Suppressor macrophage treated with lipopolysaccharide for 1 hour (primary cell): ENCODE data around the gene CACNB1.

Experiments
- DNase-seq, 3 donors: peaks; one replicate each; pipeline ENCODE4 v3.0.0-alpha.2; 2020 to 2022

Gene CACNB1

GRCh38 chr17:39200957-39201510 is 3.6 kb upstream of the CACNB1 start:
- peak in 1 of 3 donors; percentile 25 for DNase-seq

DNA sequence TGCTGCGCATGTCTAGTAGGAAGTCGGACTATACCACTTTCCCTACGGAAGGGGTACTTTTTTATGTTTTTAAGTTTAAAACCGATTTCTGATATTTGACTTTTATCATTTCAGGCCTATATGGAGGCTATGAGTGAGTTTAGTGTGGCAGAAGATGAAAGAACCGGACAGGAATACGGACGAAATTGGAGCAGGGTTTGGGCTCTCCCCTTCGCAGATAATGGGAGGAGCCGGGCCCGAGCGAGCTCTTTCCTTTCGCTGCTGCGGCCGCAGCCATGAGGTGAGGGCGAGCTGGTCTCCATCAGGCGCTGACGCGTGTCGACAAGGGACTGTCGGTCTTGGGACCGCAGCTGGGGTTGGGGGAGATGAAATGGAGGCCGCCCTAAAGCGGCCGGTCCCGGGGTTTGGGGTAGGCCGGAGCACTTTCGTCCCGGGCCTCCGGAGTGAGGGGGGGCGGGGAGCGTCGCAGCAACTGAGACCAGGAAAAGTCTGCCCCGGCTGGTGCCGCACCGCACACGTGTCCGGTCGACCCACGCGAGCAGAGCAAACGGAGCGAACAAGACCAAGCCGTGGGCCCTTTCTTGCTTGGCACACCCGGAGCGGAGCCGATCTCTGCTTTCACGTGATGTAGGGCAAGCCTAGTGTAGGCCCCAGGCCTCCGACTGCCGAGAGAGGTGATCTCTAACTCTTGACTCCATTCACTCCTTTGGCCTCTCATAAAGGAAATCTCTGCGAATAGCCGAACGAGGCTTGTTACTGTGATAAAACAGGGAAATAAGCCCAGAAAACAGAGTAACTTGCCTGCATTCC is 2.8 kb upstream of the CACNB1 start, which contains the start of gene RPL19:
Gene RPL19, plus strand, starts transcription at position 214 of the 810 bp plus-strand sequence. Its CDS starts 62 bp downstream, at position 276.
- peak in 2 of 3 donors; percentile 84 to 91 for DNase-seq

DNA sequence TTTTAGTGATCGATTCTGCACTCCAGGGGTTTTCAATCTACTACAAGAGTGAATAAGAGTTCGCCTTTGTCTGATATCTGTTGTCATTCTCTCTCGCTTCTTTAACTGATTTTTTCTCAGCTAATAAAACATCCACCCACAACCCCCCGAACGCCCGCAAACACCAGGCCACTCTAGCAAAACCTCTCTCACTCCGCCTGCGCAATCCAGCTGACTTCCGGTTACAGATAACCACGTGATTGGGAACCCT is 2.3 kb upstream of the CACNB1 start:
- DNase-seq: peak; percentile 94 to 97 (median 97)

DNA sequence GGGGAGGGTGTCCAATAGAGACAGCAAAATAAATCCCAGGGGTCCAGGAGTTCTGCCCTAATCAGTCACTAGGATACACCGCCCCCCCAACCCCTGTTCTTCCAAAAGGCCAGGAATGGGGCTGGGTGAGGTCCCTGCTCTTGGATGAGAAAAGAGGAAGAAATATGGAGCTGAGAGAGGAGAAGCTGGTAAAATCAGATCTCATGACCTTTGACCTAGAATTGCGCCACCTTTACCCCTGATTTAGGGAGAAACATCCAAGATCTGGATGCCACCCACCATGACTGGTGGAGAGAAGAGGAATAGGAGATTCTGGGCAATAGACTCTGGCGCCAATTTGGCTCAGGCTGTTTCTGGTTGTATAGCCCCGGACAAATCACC is 707 bp upstream of the CACNB1 start:
- DNase-seq: peak; percentile 46 to 51 (median 48)

- DNase-seq: peak in 1 of 3 donors; percentile 15
Observed at GRCh38 chr17:39196808-39197291, 619 bp downstream of the CACNB1 start.

DNA sequence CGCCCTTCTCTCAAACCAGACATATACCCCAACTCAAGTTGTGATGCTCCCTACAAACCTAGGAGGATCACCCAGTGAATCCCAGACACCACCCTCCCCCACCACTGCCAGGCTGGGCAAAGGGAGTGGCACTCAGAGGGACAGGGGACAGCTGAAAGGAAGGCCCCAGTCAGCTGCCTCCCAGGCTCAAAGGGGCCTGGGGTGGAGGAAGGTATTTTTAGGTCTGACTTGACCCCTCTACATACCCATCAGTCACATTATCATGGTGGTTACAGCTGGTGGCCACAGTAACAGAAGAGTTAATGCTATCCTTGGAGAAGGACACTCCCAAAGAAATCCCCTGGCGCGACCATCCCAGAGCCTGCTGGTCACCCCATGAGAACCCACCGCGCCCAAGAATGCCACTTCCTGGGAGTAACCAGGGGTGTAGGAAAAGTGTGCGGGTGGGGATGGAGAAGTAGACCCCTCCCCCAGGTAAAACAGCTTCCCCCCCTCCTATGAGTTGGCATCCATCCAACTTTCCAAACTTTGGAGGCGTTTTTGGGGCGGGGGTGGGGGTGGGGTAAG is 1.1 kb downstream of the CACNB1 start:
- no peak for DNase-seq

DNA sequence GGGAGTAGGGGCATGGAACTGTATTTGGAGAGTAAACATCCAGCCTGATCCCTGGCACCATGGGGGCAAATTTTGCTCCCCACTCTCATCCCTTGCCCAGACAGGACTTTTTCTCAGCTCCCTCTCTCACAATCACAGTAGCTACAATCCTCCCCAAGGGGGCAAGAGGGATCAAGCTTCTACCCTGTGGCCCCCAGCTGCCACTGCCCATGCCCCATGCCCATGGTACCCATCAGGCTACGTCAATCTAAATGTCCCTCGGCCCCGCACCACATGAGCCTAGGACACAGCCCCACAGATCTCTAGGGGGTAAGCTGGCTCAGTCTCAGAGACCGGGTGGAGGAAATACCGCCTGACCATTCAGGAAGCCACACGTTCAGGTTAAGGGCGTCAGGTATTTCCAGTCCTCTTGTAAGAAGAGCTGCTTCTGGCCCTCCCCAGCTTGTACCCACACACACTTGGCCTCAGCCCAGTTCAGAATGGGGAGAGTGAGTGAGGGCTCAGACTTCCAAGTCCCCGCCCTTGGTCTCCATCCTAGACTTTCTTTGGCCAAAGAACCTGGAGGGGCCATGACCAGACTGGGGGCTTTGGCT is 1.8 kb downstream of the CACNB1 start:
- no peak for DNase-seq

GRCh38 chr17:39194985-39195524 is 2.4 kb downstream of the CACNB1 start:
- DNase-seq: no peak

GRCh38 chr17:39194089-39194984 is 3.1 kb downstream of the CACNB1 start:
- DNase-seq: peak in 1 of 3 donors; percentile 14

- DNase-seq: no peak
Observed at GRCh38 chr17:39193346-39193745, 4.1 kb downstream of the CACNB1 start.

DNA sequence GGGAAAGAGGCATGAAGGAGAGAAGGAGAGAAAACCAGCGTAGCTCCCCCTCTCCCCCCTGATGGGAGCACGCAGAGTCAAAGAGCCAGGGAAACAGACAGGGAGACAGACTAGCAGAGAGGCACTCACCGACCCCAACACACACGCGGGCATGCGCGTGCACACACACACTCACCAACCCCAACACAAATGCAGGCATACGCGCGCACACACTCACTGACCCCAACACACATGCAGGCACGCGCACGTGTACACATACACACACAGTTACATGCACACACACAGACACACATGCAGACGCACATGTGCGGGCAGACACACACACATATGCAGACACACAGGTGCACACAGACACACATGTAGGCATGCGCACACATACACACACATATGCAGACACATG is 4.6 kb downstream of the CACNB1 start:
- no peak for DNase-seq

DNA sequence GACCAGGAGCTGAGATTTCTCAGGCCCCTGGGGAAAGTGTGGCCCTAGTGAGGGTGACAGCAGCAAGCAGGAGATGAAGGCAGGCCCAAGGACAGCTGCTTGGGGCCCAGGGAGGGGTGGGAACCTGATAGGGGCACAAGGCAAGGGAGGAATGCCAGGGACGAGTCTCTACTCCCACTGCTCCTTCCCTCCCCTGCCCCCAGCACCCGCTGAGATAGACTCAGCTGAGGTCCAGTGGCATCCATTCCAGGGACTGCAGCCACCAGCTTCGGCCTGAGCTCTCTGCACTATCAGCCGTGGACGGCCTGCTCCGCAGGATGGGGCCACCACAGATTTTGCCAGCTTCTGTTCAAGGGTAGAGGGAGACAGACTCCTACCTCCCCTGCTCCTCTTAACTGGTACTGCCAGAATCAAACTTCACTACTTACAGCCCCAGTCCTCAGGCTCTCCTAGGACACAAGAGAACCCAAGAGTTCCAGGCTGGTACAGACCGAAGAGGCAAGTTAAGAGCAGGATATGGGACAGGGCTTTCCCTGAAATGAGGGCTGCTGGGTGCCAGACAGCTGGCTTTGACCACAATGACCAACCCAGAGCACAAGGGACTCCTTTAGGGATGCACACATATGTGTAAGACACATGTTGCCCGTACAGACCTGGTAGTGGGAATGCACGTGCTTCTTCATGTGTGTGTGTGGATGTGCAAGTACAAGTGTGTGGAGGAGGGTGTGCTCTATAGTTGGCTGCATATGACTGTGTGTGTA is 5.5 kb downstream of the CACNB1 start:
- no peak for DNase-seq

- no peak for DNase-seq
Observed at GRCh38 chr17:39187152-39187830, 10.2 kb downstream of the CACNB1 start.

GRCh38 chr17:39186481-39187002 is 10.9 kb downstream of the CACNB1 start:
- DNase-seq: no peak

- no peak for DNase-seq
Observed at GRCh38 chr17:39183720-39184119, 13.7 kb downstream of the CACNB1 start.

DNA sequence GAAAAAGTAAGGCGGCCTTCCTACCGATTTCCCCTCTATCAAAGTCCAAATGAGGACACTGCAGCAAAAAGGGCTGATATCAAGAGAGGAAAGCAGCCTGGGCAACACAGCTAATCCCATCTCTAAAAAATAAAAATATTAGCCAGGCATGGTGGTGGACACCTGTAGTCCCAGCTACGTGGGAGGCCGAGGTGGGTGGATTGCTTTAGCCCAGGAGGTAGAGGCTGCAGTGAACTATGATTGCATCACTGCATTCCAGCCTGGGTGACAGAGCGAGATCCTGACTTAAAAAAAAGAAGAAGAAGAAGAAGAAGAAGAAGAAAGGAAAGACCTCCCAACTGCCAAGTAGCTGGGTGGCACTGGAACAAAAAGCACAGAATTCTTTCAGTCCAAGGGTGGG is 14.4 kb downstream of the CACNB1 start:
- DNase-seq: no peak

DNA sequence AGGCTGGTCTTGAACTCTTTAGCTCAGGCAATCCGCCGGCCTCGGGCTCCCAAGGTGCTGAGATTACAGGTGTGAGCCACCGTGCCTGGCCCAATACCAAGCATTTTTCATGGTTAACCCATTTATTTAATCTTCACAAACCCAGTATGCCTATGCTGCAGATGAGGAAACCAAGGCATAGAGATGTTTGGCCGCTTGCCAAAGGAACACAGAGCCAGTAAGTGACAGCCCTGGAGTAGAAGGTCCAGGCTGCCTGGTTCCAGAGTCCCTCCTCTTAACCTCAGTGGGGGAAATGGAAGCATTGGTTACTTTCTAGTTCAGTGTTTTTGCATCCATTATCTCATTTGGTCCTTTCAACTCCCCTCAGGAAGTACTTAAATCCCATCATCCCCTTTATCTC is 16.2 kb downstream of the CACNB1 start:
- no peak for DNase-seq

GRCh38 chr17:39178536-39178935 is 18.9 kb downstream of the CACNB1 start:
- peak in 1 of 3 donors; percentile 14 for DNase-seq

DNA sequence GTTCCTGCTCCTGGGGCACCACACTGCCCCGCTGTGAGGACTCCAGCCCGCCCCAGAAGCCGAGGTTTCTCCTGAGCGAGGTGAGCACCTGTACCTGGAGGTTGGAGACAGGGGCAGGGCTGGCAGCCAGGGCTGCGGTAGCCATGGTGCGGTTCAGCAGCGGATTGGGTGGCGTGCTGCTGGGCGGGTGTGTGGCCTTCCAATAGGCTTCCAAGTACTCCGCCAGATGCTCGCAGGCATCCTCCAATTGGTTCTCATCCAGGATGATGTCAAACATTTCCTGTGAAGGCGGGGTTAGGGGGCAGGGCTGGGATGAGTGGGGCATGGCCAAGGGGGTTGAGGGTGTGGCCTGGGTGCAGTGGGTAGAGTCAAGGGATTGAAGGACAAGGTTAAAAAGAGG is 20.2 kb downstream of the CACNB1 start:
- DNase-seq: no peak

DNA sequence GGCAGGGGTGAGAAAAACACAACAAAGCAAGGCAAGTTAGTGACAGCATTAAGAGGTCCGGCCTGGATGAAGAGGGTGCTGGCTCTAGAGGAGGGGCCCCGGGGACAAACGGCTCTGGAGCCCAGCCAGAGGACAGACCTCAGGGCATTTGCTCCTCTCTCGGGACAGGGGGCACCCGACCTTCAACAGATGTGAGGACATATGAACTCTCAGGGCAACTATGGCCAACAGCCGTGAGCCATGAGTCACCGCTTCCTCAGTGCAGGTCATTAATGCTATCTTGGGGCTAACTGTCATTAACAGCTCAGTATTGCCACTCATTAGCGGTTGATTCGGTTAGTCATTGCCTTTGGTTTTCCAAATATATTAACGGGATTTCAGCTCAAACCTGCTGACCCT is 21.8 kb downstream of the CACNB1 start:
- DNase-seq: peak; percentile 50 to 68 (median 53)
